HEK293 (cell line): Measurements from ENCODE around the gene KLF7.

Experiments
- CTCF ChIA-PET: fragments of 350-600 bp; formaldehyde crosslinking; extraction: SDS; loops from one replicate; lab custom pipeline; 2021; ENCODE audit warnings: antibody characterized with exemption; lab: Yijun Ruan, JAX
- POLR2A ChIA-PET: fragments of 300-600 bp; formaldehyde crosslinking; extraction: SDS; loops from one replicate; lab custom pipeline; 2020; ENCODE audit warnings: antibody characterized with exemption, inconsistent platforms; lab: Yijun Ruan, JAX
- H3K27ac ChIP-seq: fragments of 200-500 bp; sonication (Bioruptor generic); 2 replicates; pipeline ENCODE4 v1.5.1; 2014; ENCODE audit warnings: low read depth, low read length, control low read depth, inconsistent platforms; ENCODE audit errors: extremely low read depth
- H3K36me3 ChIP-seq, 2 experiments: fragments of 200-500 bp in 1 of 2; sonication (Bioruptor generic) in 1 of 2; 1 replicate in 1 of 2; 2 replicates in 1 of 2; pipeline ENCODE4 v1.5.1; 2014 to 2017; ENCODE audit warnings: inconsistent platforms in 2 of 2, low read length in 2 of 2; ENCODE audit not compliant: control insufficient read depth in 2 of 2, insufficient read depth in 1 of 2
- H3K4me1 ChIP-seq: fragments of 200-500 bp; sonication (Bioruptor generic); 2 replicates; pipeline ENCODE4 v1.5.1; 2014; ENCODE audit warnings: mild to moderate bottlenecking, low read length, inconsistent platforms; ENCODE audit not compliant: control insufficient read depth, insufficient read depth
- H3K4me3 ChIP-seq: 2 replicates; pipeline ENCODE4 v1.5.1; 2011; ENCODE audit warnings: low read depth, mild to moderate bottlenecking, control low read depth, low read length, moderate library complexity
- H3K9me3 ChIP-seq: fragments of 200-500 bp; sonication (Bioruptor generic); 2 replicates; pipeline ENCODE4 v1.5.1; 2014; ENCODE audit warnings: low read depth, low read length, inconsistent platforms; ENCODE audit not compliant: control insufficient read depth, insufficient read depth
- CTCF ChIP-seq: fragments of 450-650 bp; formaldehyde crosslinking; IDR thresholded peaks from 2 replicates; pipeline ENCODE4 v1.5.1; 2016; ENCODE audit warnings: missing biosample characterization, missing genetic modification characterization
- HOXC10 ChIP-seq: sonication (generic); formaldehyde crosslinking; IDR thresholded peaks from 2 replicates; pipeline ENCODE4 v1.8.1; 2023; ENCODE audit warnings: mild to moderate bottlenecking, missing genetic modification reagents
- SALL2 ChIP-seq: fragments of 450-650 bp; formaldehyde crosslinking; IDR thresholded peaks from 2 replicates; pipeline ENCODE4 v1.5.0; 2017; ENCODE audit warnings: missing biosample characterization, mild to moderate bottlenecking, missing genetic modification characterization, borderline replicate concordance
- TCF7L2 ChIP-seq: IDR thresholded peaks from 2 replicates; pipeline ENCODE4 v1.6.1; 2011; ENCODE audit warnings: low read depth, mild to moderate bottlenecking, inconsistent platforms, low read length, moderate library complexity, borderline replicate concordance
- ZBTB17 ChIP-seq: fragments of 450-650 bp; formaldehyde crosslinking; IDR thresholded peaks from 2 replicates; pipeline ENCODE4 v1.5.1; 2016; ENCODE audit warnings: missing biosample characterization, missing genetic modification characterization
- ZBTB26 ChIP-seq: fragments of 450-650 bp; formaldehyde crosslinking; optimal IDR thresholded peaks from 2 replicates; pipeline ENCODE3; 2016; ENCODE audit warnings: missing biosample characterization, mild to moderate bottlenecking, missing genetic modification characterization
- ZNF121 ChIP-seq: fragments of 450-650 bp; formaldehyde crosslinking; IDR thresholded peaks from 2 replicates; pipeline ENCODE4 v1.5.1; 2016; ENCODE audit warnings: missing biosample characterization, missing genetic modification characterization
- ZNF133 ChIP-seq: fragments of 450-650 bp; formaldehyde crosslinking; IDR thresholded peaks from 2 replicates; pipeline ENCODE4 v1.5.1; 2016; ENCODE audit warnings: missing biosample characterization, missing genetic modification characterization
- ZNF19 ChIP-seq: fragments of 450-650 bp; formaldehyde crosslinking; IDR thresholded peaks from 2 replicates; pipeline ENCODE4; 2016; ENCODE audit warnings: missing biosample characterization, missing genetic modification characterization, low read depth
- ZNF280D ChIP-seq: fragments of 450-650 bp; formaldehyde crosslinking; IDR thresholded peaks from 2 replicates; pipeline ENCODE4 v1.5.1; 2016; ENCODE audit warnings: missing biosample characterization, missing genetic modification characterization
- ZNF354C ChIP-seq: fragments of 450-650 bp; formaldehyde crosslinking; IDR thresholded peaks from 2 replicates; pipeline ENCODE4 v1.5.1; 2016; ENCODE audit warnings: missing biosample characterization, missing genetic modification characterization, low read depth, borderline replicate concordance
- ZNF416 ChIP-seq: fragments of 450-650 bp; formaldehyde crosslinking; IDR thresholded peaks from 2 replicates; pipeline ENCODE4 v1.5.1; 2016; ENCODE audit warnings: missing biosample characterization, missing genetic modification characterization
- ZNF48 ChIP-seq: fragments of 450-650 bp; formaldehyde crosslinking; IDR thresholded peaks from 2 replicates; pipeline ENCODE4 v1.5.1; 2016; ENCODE audit warnings: missing biosample characterization, missing genetic modification characterization
- ZNF501 ChIP-seq: fragments of 450-650 bp; formaldehyde crosslinking; IDR thresholded peaks from 2 replicates; pipeline ENCODE4 v1.5.1; 2016; ENCODE audit warnings: missing biosample characterization, missing genetic modification characterization
- ZNF530 ChIP-seq: fragments of 450-650 bp; formaldehyde crosslinking; IDR thresholded peaks from 2 replicates; pipeline ENCODE4 v1.5.1; 2016; ENCODE audit warnings: low read depth, missing biosample characterization, missing genetic modification characterization
- ZNF549 ChIP-seq: fragments of 450-650 bp; IDR thresholded peaks from 2 replicates; pipeline ENCODE4 v1.5.1; 2018; ENCODE audit warnings: missing biosample characterization, missing genetic modification characterization, mild to moderate bottlenecking, inconsistent platforms, moderate library complexity
- ZNF600 ChIP-seq: fragments of 450-650 bp; formaldehyde crosslinking; IDR thresholded peaks from 2 replicates; pipeline ENCODE4 v1.5.1; 2016; ENCODE audit warnings: missing biosample characterization, missing genetic modification characterization
- ZNF629 ChIP-seq: fragments of 450-650 bp; formaldehyde crosslinking; IDR thresholded peaks from 2 replicates; pipeline ENCODE4 v1.5.1; 2017; ENCODE audit warnings: missing biosample characterization, missing genetic modification characterization

Gene KLF7

GRCh38 chr2:207137596-207138337, 28.0 kb downstream of the KLF7 start:
- Histone ChIP-seq H3K36me3 (no peaks in the 10 kb centered on the region), H3K4me3 (no peak overlapping the region), H3K27ac (no peak overlapping the region)
- POLR2A ChIA-PET: interaction anchor here (0.7 kb wide), 1 partner anchor 28 kb away, joined by 3 read pairs; the partner anchor contains the start of gene KLF7
- CTCF ChIA-PET: no interaction called here
- TF ChIP-seq ZNF354C (tag by site-specific recombination) (no peak), TCF7L2 (no peak), ZBTB26 (tag by site-specific recombination) (no peak), ZBTB17 (tag by site-specific recombination) (0 out of 2 replicates have a peak, but pooled peaks have one; percentile 41), SALL2 (no peak)
- TF ChIP-seq, all 188 proteins: peak for 1
- peaks cover 3% of the 10 kb centered on the region for H3K4me1 ChIP-seq
- H3K9me3 ChIP-seq: no peaks in the 10 kb centered on the region

- ChIA-PET POLR2A (no interaction called here), CTCF (no interaction called here)
- Histone ChIP-seq H3K4me1 (peaks cover 3% of the 10 kb centered on the region), H3K4me3 (no peak overlapping the region), H3K27ac (no peak overlapping the region), H3K9me3 (no peaks in the 10 kb centered on the region), H3K36me3 (no peaks in the 10 kb centered on the region)
- no peak for TF ChIP-seq TCF7L2
- TF ChIP-seq ZNF133: no peak
- TF ChIP-seq ZNF416 (tag by site-specific recombination): no peak
- no peak for TF ChIP-seq ZNF48 (tag by site-specific recombination)
- TF ChIP-seq ZNF121 (tag by site-specific recombination): no peak
- TF ChIP-seq ZNF600 (tag by site-specific recombination): no peak
- TF ChIP-seq ZNF501: no peak
- no peak for TF ChIP-seq ZNF19 (tag by site-specific recombination)
- TF ChIP-seq HOXC10 (CRISPR knock-in tag): no peak
- no peak for TF ChIP-seq ZNF549 (tag by site-specific recombination)
- no peak for TF ChIP-seq CTCF (tag by site-specific recombination)
- TF ChIP-seq ZNF530 (tag by site-specific recombination): no peak
- no peak for TF ChIP-seq ZNF629 (tag by site-specific recombination)
- no peak for TF ChIP-seq ZNF280D
Observed at GRCh38 chr2:207136874-207137273, 28.9 kb downstream of the KLF7 start.
